C4-2B (cell line): ENCODE results near the gene KRT33B.

Source experiments
- H3K27ac ChIP-seq: fragments of 450-650 bp; 2 replicates; pipeline ENCODE4 v1.5.1; 2017
- CTCF ChIP-seq: fragments of 450-650 bp; conservative IDR thresholded peaks from 2 replicates; pipeline ENCODE4 v1.5.1; 2017; ENCODE audit warnings: mild to moderate bottlenecking
- ZFX ChIP-seq: fragments of 450-650 bp; IDR thresholded peaks from 2 replicates; pipeline ENCODE4 v1.6.1; 2017

The KRT33B gene

GRCh38 chr17:41343029-41343428 lies 26.6 kb downstream of the KRT33B start:
- H3K27ac ChIP-seq = no peak overlapping the region
- TF ChIP-seq ZFX = no peak
- TF ChIP-seq CTCF = no peak

GRCh38 chr17:41340934-41341861 lies 28.4 kb downstream of the KRT33B start:
- H3K27ac ChIP-seq = no peak overlapping the region
- no peak for TF ChIP-seq ZFX
- no peak for TF ChIP-seq CTCF

- TF ChIP-seq CTCF (no peak), ZFX (no peak)
- H3K27ac ChIP-seq = no peak overlapping the region
Measured at GRCh38 chr17:41340494-41340893, 29.1 kb downstream of the KRT33B start.

GRCh38 chr17:41339571-41340172 lies 29.9 kb downstream of the KRT33B start:
- no peak overlapping the region for H3K27ac ChIP-seq
- TF ChIP-seq ZFX (no peak), CTCF (no peak)

- H3K27ac ChIP-seq = no peak overlapping the region
- TF ChIP-seq CTCF (no peak), ZFX (no peak)
Measured at GRCh38 chr17:41338961-41339485, 30.6 kb downstream of the KRT33B start.

- TF ChIP-seq CTCF (no peak), ZFX (no peak)
- no peak overlapping the region for H3K27ac ChIP-seq
Measured at GRCh38 chr17:41335747-41336146, 33.9 kb downstream of the KRT33B start.
